ENCODE results near the gene PRKAR1B. TPM values are rescaled to one million over a fixed set of nuclear protein-coding genes. Genes with fewer than 3 reads are reported as not detected.

PRKAR1B gene
- polyA plus RNA-seq, 4 donors, result 20.4 to 46.0 (median 38.7) TPM

- DNase-seq (ENCODE audit: low read depth in 4 of 4, low spot score in 3 of 4), result no peak
Observed at GRCh38 chr7:595621-596010, 131.5 kb downstream of the PRKAR1B start.

GRCh38 chr7:594920-595620 lies 132.0 kb downstream of the PRKAR1B start:
- DNase-seq (ENCODE audit: low read depth in 4 of 4, low spot score in 3 of 4), result no peak

- DNase-seq (ENCODE audit: low read depth in 4 of 4, low spot score in 3 of 4), result no peak
Observed at GRCh38 chr7:594212-594913, 132.7 kb downstream of the PRKAR1B start.

- DNase-seq (ENCODE audit: low read depth in 4 of 4, low spot score in 3 of 4), result no peak
Observed at GRCh38 chr7:593324-594115, 133.6 kb downstream of the PRKAR1B start.

- DNase-seq (ENCODE audit: low read depth in 4 of 4, low spot score in 3 of 4), result no peak
Observed at GRCh38 chr7:591856-592628, 135.0 kb downstream of the PRKAR1B start.

- no peak for DNase-seq (ENCODE audit: low read depth in 4 of 4, low spot score in 3 of 4)
Observed at GRCh38 chr7:590731-591551, 136.1 kb downstream of the PRKAR1B start.

GRCh38 chr7:589781-590575 lies 137.1 kb downstream of the PRKAR1B start:
- DNase-seq (ENCODE audit: low read depth in 4 of 4, low spot score in 3 of 4), result no peak

GRCh38 chr7:587767-588166 lies 139.3 kb downstream of the PRKAR1B start:
- DNase-seq (ENCODE audit: low read depth in 4 of 4, low spot score in 3 of 4), result no peak

GRCh38 chr7:586494-586893 lies 140.6 kb downstream of the PRKAR1B start:
- no peak for DNase-seq (ENCODE audit: low read depth in 4 of 4, low spot score in 3 of 4)

GRCh38 chr7:585873-586272 lies 141.2 kb downstream of the PRKAR1B start:
- DNase-seq (ENCODE audit: low read depth in 4 of 4, low spot score in 3 of 4), result no peak

GRCh38 chr7:585229-585711 lies 141.8 kb downstream of the PRKAR1B start:
- DNase-seq (ENCODE audit: low read depth in 4 of 4, low spot score in 3 of 4), result no peak

GRCh38 chr7:584820-585219 lies 142.3 kb downstream of the PRKAR1B start:
- no peak for DNase-seq (ENCODE audit: low read depth in 4 of 4, low spot score in 3 of 4)

- DNase-seq (ENCODE audit: low read depth in 4 of 4, low spot score in 3 of 4), result no peak
Observed at GRCh38 chr7:584122-584465, 143.0 kb downstream of the PRKAR1B start.

GRCh38 chr7:583410-584121 lies 143.5 kb downstream of the PRKAR1B start:
- no peak for DNase-seq (ENCODE audit: low read depth in 4 of 4, low spot score in 3 of 4)

- no peak for DNase-seq (ENCODE audit: low read depth in 4 of 4, low spot score in 3 of 4)
Observed at GRCh38 chr7:582931-583330, 144.2 kb downstream of the PRKAR1B start.

GRCh38 chr7:582081-582835 lies 144.8 kb downstream of the PRKAR1B start:
- DNase-seq (ENCODE audit: low read depth in 4 of 4, low spot score in 3 of 4), result no peak

GRCh38 chr7:578386-578785 lies 148.7 kb downstream of the PRKAR1B start:
- DNase-seq (ENCODE audit: low read depth in 4 of 4, low spot score in 3 of 4), result no peak

Measured in left renal pelvis (tissue), 4 donors.